ENCODE measurements around the gene GGACT. TPM values are rescaled to one million over a fixed set of nuclear protein-coding genes. Genes with fewer than 3 reads are reported as not detected.

Gene GGACT
- polyA plus RNA-seq, 1 donor from 2014 or later, result 1.7 TPM

- Histone ChIP-seq H3K27me3 (ENCODE audit: insufficient read depth, low read depth, low read length) (no peaks in the 10 kb centered on the region), H2AFZ (ENCODE audit: low read depth, low read length) (no peak overlapping the region), H3K4me2 (ENCODE audit: low read length) (no peak overlapping the region), H3K9ac (ENCODE audit: low read length) (no peak overlapping the region), H3K79me2 (replicated peaks; ENCODE audit: insufficient read depth, low read length) (no peaks in the 10 kb centered on the region), H3F3A (ENCODE audit: insufficient read depth, low read length, poor library complexity, severe bottlenecking) (no peaks in the 10 kb centered on the region), H3K4me3 (ENCODE audit: low read length) (no peak overlapping the region), H4K20me1 (ENCODE audit: insufficient read depth) (no peaks in the 10 kb centered on the region), H3K9me3 (ENCODE audit: low read length) (no peaks in the 10 kb centered on the region), H3K27ac (ENCODE audit: low read length) (no peak overlapping the region), H3K36me3 (ENCODE audit: insufficient read depth, low read length) (no peaks in the 10 kb centered on the region), H3K9me2 (ENCODE audit: insufficient read depth, low read length) (no peaks in the 10 kb centered on the region)
- TF ChIP-seq EP300 (conservative IDR thresholded peaks at IDR 0.05; ENCODE audit: poor library complexity, severe bottlenecking) (no peak), EZH2 (IDR thresholded peaks at IDR 0.05; ENCODE audit: borderline replicate concordance, insufficient read depth, low read length, poor library complexity, severe bottlenecking) (no peak), POLR2AphosphoS5 (IDR thresholded peaks at IDR 0.05) (no peak), TAF1 (IDR thresholded peaks at IDR 0.05; ENCODE audit: low read depth) (no peak), CTCF (IDR thresholded peaks at IDR 0.05; ENCODE audit: poor library complexity, severe bottlenecking) (no peak), REST (IDR thresholded peaks at IDR 0.05; ENCODE audit: borderline replicate concordance) (no peak), MXI1 (conservative IDR thresholded peaks at IDR 0.05; ENCODE audit: poor library complexity, severe bottlenecking) (no peak), SMC3 (conservative IDR thresholded peaks at IDR 0.05; ENCODE audit: poor library complexity) (no peak), RAD21 (conservative IDR thresholded peaks at IDR 0.05) (no peak)
These were observed 56.4 kb downstream of the GGACT start for GRCh38 chr13:100532090-100532766.

- no peaks in the 10 kb centered on the region for H3K36me3 ChIP-seq (ENCODE audit: insufficient read depth, low read length)
These were observed 57.8 kb downstream of the GGACT start for GRCh38 chr13:100530671-100531213.

More at GRCh38 chr13:100530671-100531213, 57.8 kb downstream of the GGACT start:
- Histone ChIP-seq H3F3A (ENCODE audit: insufficient read depth, low read length, poor library complexity, severe bottlenecking) (no peaks in the 10 kb centered on the region), H3K79me2 (replicated peaks; ENCODE audit: insufficient read depth, low read length) (no peaks in the 10 kb centered on the region), H3K9me2 (ENCODE audit: insufficient read depth, low read length) (no peaks in the 10 kb centered on the region), H3K9ac (ENCODE audit: low read length) (no peak overlapping the region), H3K27me3 (ENCODE audit: insufficient read depth, low read depth, low read length) (no peaks in the 10 kb centered on the region), H3K27ac (ENCODE audit: low read length) (no peak overlapping the region), H3K9me3 (ENCODE audit: low read length) (no peaks in the 10 kb centered on the region), H3K4me2 (ENCODE audit: low read length) (no peak overlapping the region), H4K20me1 (ENCODE audit: insufficient read depth) (no peaks in the 10 kb centered on the region), H3K4me3 (ENCODE audit: low read length) (no peak overlapping the region), H2AFZ (ENCODE audit: low read depth, low read length) (no peak overlapping the region)
- TF ChIP-seq MXI1 (conservative IDR thresholded peaks at IDR 0.05; ENCODE audit: poor library complexity, severe bottlenecking) (no peak), TAF1 (IDR thresholded peaks at IDR 0.05; ENCODE audit: low read depth) (no peak), SMC3 (conservative IDR thresholded peaks at IDR 0.05; ENCODE audit: poor library complexity) (no peak), REST (IDR thresholded peaks at IDR 0.05; ENCODE audit: borderline replicate concordance) (no peak), EP300 (conservative IDR thresholded peaks at IDR 0.05; ENCODE audit: poor library complexity, severe bottlenecking) (no peak), CTCF (IDR thresholded peaks at IDR 0.05; ENCODE audit: poor library complexity, severe bottlenecking) (no peak), RAD21 (conservative IDR thresholded peaks at IDR 0.05) (no peak), EZH2 (IDR thresholded peaks at IDR 0.05; ENCODE audit: borderline replicate concordance, insufficient read depth, low read length, poor library complexity, severe bottlenecking) (no peak)

Measured in neural cell (in vitro differentiated cells).